GM12878 (cell line): ENCODE results near the gene ARSJ. TPM values are rescaled to one million over a fixed set of nuclear protein-coding genes. Genes with fewer than 3 reads are reported as not detected.

ENCODE experiments used
- ATF7 ChIP-seq: fragments of 450-650 bp; IDR thresholded peaks from 2 replicates; pipeline ENCODE4 v1.6.1; 2016; ENCODE audit warnings: low read depth, mild to moderate bottlenecking
- BCL11A ChIP-seq: IDR thresholded peaks from 2 replicates; pipeline ENCODE4 v1.6.1; 2011; ENCODE audit warnings: low read depth, low read length
- CEBPB ChIP-seq, 2 experiments: fragments of 150-350 bp in 1 of 2; IDR thresholded peaks; 2 replicates each; pipeline ENCODE4 v1.6.1; 2012 to 2014; ENCODE audit warnings: low read depth in 2 of 2, low read length in 2 of 2, borderline replicate concordance in 1 of 2, inconsistent platforms in 1 of 2
- CHD4 ChIP-seq: fragments of 200-600 bp; sonication (generic); IDR thresholded peaks from 2 replicates; pipeline ENCODE4 v1.6.1; 2016; ENCODE audit warnings: mild to moderate bottlenecking
- CREM ChIP-seq: IDR thresholded peaks from 2 replicates; pipeline ENCODE4 v1.6.1; 2014; ENCODE audit warnings: antibody characterized with exemption, low read depth
- ETV6 ChIP-seq, 2 experiments: fragments of 450-650 bp in 1 of 2; IDR thresholded peaks in 1 of 2; conservative IDR thresholded peaks in 1 of 2; 2 replicates each; pipeline ENCODE4 v1.6.1; 2014; ENCODE audit warnings: antibody characterized with exemption in 1 of 2, borderline replicate concordance in 1 of 2, low read depth in 1 of 2, mild to moderate bottlenecking in 1 of 2, moderate library complexity in 1 of 2
- FOXM1 ChIP-seq: IDR thresholded peaks from 2 replicates; pipeline ENCODE4 v1.6.1; 2012; ENCODE audit warnings: low read depth, mild to moderate bottlenecking, inconsistent platforms, low read length, moderate library complexity
- KDM1A ChIP-seq: fragments of 200-600 bp; sonication (generic); IDR thresholded peaks from 2 replicates; pipeline ENCODE4 v1.6.1; 2016; ENCODE audit warnings: borderline replicate concordance
- MEF2A ChIP-seq: IDR thresholded peaks from 2 replicates; pipeline ENCODE4 v1.6.1; 2011; ENCODE audit warnings: low read depth, mild to moderate bottlenecking, low read length, moderate library complexity; ENCODE audit not compliant: insufficient read depth
- MTA2 ChIP-seq: fragments of 450-650 bp; IDR thresholded peaks from 2 replicates; pipeline ENCODE4 v1.6.1; 2016; ENCODE audit warnings: low read depth, mild to moderate bottlenecking, moderate library complexity
- NFIC ChIP-seq: IDR thresholded peaks from 2 replicates; pipeline ENCODE4 v1.6.1; 2012; ENCODE audit warnings: low read depth, mild to moderate bottlenecking, inconsistent platforms, low read length, moderate library complexity
- NFXL1 ChIP-seq: fragments of 450-650 bp; IDR thresholded peaks from 2 replicates; pipeline ENCODE4 v1.6.1; 2017; ENCODE audit warnings: antibody characterized with exemption, mild to moderate bottlenecking, borderline replicate concordance
- NR2C1 ChIP-seq: fragments of 450-650 bp; IDR thresholded peaks from 2 replicates; pipeline ENCODE4 v1.6.1; 2017; ENCODE audit warnings: antibody characterized with exemption, mild to moderate bottlenecking, moderate library complexity
- PAX5 ChIP-seq: IDR thresholded peaks from 2 replicates; pipeline ENCODE4 v1.6.1; 2011; ENCODE audit warnings: low read depth, low read length, borderline replicate concordance
- PAX8 ChIP-seq: fragments of 450-650 bp; IDR thresholded peaks from 2 replicates; pipeline ENCODE4 v1.6.1; 2017; ENCODE audit warnings: mild to moderate bottlenecking, moderate library complexity
- ZBED1 ChIP-seq: IDR thresholded peaks from 2 replicates; pipeline ENCODE4 v1.6.1; 2016; ENCODE audit warnings: borderline replicate concordance
- ZZZ3 ChIP-seq: IDR thresholded peaks from 2 replicates; pipeline ENCODE4 v1.6.1; 2011; ENCODE audit warnings: low read depth; ENCODE audit not compliant: control insufficient read depth, insufficient read length
- polyA plus RNA-seq, 11 experiments: library from polyadenylated mRNA; depleted of rRNA in 4 of 11; unstranded in 6 of 11; stranded (reverse) in 5 of 11; fragments of >200 nt; fragmentation: Nextera tagmentation in 4 of 11; fragmentation: Illumina TruSeq in 1 of 11; extraction: Ambion mirVana in 4 of 11; extraction: Trizol in 1 of 11; gene quantifications; 1 replicate in 1 of 11; 2 replicates in 10 of 11; pipeline versions ENCODE4 v1.2.1 to v1.2.3, GENCODE V29; 2011 to 2016; ENCODE audit warnings: inconsistent platforms in 2 of 11, missing spikeins in 2 of 11, low read depth in 1 of 11
- total RNA-seq, 4 experiments: library from RNA; depleted of rRNA in 3 of 4; stranded (reverse); fragments of >200 nt in 3 of 4; fragmentation: Illumina TruSeq in 1 of 4; extraction: Trizol in 1 of 4; gene quantifications; 2 replicates each; pipeline versions ENCODE4 v1.2.1 to v1.2.3, GENCODE V29; 2013 to 2021
- TF ChIP-seq, protein P1 (sequence below): fragments of 150-350 bp; IDR thresholded peaks from 2 replicates; pipeline ENCODE4 v1.6.1; 2016; ENCODE audit warnings: low read depth, low read length
- TF ChIP-seq, protein P2 (sequence below): IDR thresholded peaks from 2 replicates; pipeline ENCODE4 v1.6.1; 2011; ENCODE audit warnings: borderline replicate concordance, low read depth, mild to moderate bottlenecking, moderate library complexity, mixed read lengths, low read length; ENCODE audit not compliant: insufficient read depth; ENCODE audit errors: extremely low read length
- TF ChIP-seq, protein P3 (sequence below): IDR thresholded peaks from 2 replicates; pipeline ENCODE4 v1.6.1; 2012; ENCODE audit warnings: low read depth, low read length, improper control_type of control experiment
- TF ChIP-seq, protein P4 (sequence below): fragments of 450-650 bp; conservative IDR thresholded peaks from 2 replicates; pipeline ENCODE4 v1.6.1; 2017; ENCODE audit warnings: mild to moderate bottlenecking, moderate library complexity

The ARSJ gene
- total and polyA plus RNA-seq, 10 of the 15 experiments (the other 5 are each of a cell fraction or from before 2014, with no cell fraction given), result under 0.01 to 0.19 (median 0.04) TPM; not detected in 5

DNA sequence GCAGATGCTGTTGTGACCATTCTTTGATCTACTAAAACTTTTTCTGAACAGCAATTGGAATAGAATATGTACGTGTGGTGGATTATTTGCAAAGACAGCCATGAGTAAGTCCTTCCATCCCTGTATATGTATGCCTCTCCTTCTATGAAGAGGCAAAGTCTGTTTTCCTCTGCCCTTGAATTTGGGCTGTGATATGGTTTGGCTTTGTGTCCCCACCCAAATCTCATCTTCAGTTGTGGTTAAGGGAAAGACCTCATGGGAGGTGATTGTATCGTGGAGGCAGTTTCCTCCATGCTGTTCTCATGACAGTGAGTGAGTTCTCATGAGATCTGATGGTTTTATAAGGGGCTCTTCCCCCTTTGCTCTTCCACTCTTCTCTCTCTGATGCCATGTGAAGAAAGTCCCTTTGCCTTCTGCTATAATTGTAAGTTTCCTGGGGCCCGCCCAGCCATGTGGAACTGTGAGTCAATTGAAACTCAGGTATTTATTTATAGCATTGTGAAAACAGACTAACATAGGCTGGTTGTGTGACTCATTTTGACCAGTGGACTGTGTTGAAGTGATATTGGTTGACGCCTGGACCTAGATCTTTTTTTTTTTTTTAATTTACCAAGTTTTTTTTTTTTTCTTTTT, 109.6 kb downstream of the ARSJ start (continued):
- TF ChIP-seq ZBED1, result peak; percentile 97
- 0 out of 2 replicates have a peak, but pooled peaks have one; percentile 5 for TF ChIP-seq BCL11A
- TF ChIP-seq NR2C1, result no peak
- TF ChIP-seq CHD4, result no peak
- TF ChIP-seq FOXM1, result peak; percentile 61; the same call in 1 of the 2 replicates
- no peak for TF ChIP-seq PAX8
- TF ChIP-seq MEF2A, result peak; percentile 94
- no peak for TF ChIP-seq NFXL1
- TF ChIP-seq, protein P1, sequence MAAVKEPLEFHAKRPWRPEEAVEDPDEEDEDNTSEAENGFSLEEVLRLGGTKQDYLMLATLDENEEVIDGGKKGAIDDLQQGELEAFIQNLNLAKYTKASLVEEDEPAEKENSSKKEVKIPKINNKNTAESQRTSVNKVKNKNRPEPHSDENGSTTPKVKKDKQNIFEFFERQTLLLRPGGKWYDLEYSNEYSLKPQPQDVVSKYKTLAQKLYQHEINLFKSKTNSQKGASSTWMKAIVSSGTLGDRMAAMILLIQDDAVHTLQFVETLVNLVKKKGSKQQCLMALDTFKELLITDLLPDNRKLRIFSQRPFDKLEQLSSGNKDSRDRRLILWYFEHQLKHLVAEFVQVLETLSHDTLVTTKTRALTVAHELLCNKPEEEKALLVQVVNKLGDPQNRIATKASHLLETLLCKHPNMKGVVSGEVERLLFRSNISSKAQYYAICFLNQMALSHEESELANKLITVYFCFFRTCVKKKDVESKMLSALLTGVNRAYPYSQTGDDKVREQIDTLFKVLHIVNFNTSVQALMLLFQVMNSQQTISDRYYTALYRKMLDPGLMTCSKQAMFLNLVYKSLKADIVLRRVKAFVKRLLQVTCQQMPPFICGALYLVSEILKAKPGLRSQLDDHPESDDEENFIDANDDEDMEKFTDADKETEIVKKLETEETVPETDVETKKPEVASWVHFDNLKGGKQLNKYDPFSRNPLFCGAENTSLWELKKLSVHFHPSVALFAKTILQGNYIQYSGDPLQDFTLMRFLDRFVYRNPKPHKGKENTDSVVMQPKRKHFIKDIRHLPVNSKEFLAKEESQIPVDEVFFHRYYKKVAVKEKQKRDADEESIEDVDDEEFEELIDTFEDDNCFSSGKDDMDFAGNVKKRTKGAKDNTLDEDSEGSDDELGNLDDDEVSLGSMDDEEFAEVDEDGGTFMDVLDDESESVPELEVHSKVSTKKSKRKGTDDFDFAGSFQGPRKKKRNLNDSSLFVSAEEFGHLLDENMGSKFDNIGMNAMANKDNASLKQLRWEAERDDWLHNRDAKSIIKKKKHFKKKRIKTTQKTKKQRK, result no peak
- peak; percentile 42; the same call in 1 of the 2 replicates for TF ChIP-seq ATF7
- TF ChIP-seq ZZZ3, result no peak
- peak in 1 of 2 experiments; percentile 58; a peak in 1 of 4 replicates for TF ChIP-seq ETV6 (conservative IDR thresholded peaks at IDR 0.05 in 1 of 2, IDR thresholded peaks at IDR 0.05 in 1 of 2; ENCODE audit: borderline replicate concordance in 1 of 2, low read depth in 1 of 2)
- TF ChIP-seq, protein P2, sequence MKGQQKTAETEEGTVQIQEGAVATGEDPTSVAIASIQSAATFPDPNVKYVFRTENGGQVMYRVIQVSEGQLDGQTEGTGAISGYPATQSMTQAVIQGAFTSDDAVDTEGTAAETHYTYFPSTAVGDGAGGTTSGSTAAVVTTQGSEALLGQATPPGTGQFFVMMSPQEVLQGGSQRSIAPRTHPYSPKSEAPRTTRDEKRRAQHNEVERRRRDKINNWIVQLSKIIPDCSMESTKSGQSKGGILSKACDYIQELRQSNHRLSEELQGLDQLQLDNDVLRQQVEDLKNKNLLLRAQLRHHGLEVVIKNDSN, result no peak
- TF ChIP-seq, protein P3, sequence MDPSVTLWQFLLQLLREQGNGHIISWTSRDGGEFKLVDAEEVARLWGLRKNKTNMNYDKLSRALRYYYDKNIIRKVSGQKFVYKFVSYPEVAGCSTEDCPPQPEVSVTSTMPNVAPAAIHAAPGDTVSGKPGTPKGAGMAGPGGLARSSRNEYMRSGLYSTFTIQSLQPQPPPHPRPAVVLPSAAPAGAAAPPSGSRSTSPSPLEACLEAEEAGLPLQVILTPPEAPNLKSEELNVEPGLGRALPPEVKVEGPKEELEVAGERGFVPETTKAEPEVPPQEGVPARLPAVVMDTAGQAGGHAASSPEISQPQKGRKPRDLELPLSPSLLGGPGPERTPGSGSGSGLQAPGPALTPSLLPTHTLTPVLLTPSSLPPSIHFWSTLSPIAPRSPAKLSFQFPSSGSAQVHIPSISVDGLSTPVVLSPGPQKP, result no peak
- TF ChIP-seq PAX5, result peak; percentile 65; the same call in 1 of the 2 replicates
- TF ChIP-seq, protein P4, sequence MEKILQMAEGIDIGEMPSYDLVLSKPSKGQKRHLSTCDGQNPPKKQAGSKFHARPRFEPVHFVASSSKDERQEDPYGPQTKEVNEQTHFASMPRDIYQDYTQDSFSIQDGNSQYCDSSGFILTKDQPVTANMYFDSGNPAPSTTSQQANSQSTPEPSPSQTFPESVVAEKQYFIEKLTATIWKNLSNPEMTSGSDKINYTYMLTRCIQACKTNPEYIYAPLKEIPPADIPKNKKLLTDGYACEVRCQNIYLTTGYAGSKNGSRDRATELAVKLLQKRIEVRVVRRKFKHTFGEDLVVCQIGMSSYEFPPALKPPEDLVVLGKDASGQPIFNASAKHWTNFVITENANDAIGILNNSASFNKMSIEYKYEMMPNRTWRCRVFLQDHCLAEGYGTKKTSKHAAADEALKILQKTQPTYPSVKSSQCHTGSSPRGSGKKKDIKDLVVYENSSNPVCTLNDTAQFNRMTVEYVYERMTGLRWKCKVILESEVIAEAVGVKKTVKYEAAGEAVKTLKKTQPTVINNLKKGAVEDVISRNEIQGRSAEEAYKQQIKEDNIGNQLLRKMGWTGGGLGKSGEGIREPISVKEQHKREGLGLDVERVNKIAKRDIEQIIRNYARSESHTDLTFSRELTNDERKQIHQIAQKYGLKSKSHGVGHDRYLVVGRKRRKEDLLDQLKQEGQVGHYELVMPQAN, result no peak
- TF ChIP-seq CEBPB (IDR thresholded peaks at IDR 0.05; ENCODE audit: borderline replicate concordance in 1 of 2, low read depth in 2 of 2, low read length in 2 of 2), result no peak
- TF ChIP-seq NFIC, result peak; percentile 80
- no peak for TF ChIP-seq KDM1A
- TF ChIP-seq MTA2, result peak; percentile 46
- TF ChIP-seq CREM, result peak; percentile 72
